GM18502 (cell line): ENCODE results near the gene AKAP13.

Experiments used
- ATAC-seq: cut with Tn5 transposase; IDR thresholded peaks from one replicate; pipeline ENCODE4 v1.9.1; 2021; ENCODE audit warnings: mild to moderate bottlenecking; ENCODE audit not compliant: unreplicated experiment, poor library complexity

Gene AKAP13

GRCh38 chr15:85381850-85382751, 1.7 kb downstream of the AKAP13 start:
- no peak for ATAC-seq

- no peak for ATAC-seq
These were observed 2.5 kb downstream of the AKAP13 start for GRCh38 chr15:85382942-85383341.

- ATAC-seq: no peak
These were observed 3.2 kb downstream of the AKAP13 start for GRCh38 chr15:85383470-85384148.

DNA sequence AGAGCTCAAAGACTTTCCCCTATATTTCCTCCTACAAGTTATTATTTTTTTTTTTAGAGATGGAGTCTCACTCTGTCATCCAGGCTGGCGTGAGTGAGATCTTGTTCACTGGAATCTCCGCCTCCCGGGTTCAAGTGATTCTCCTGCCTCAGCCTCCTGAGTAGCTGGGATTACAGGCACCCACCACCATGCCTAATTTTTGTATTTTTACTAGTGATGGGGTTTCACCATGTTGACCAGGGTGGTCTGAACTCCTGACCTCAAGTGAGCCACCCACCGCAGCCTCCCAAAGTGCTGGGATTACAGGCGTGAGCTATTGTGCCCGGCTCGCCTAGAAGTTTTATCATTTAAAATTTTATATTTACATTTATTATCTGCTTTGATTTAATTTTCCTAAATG, 5.9 kb downstream of the AKAP13 start:
- no peak for ATAC-seq

- no peak for ATAC-seq
These were observed 8.3 kb downstream of the AKAP13 start for GRCh38 chr15:85388566-85389305.

- ATAC-seq: no peak
These were observed 8.9 kb downstream of the AKAP13 start for GRCh38 chr15:85389306-85389650.

DNA sequence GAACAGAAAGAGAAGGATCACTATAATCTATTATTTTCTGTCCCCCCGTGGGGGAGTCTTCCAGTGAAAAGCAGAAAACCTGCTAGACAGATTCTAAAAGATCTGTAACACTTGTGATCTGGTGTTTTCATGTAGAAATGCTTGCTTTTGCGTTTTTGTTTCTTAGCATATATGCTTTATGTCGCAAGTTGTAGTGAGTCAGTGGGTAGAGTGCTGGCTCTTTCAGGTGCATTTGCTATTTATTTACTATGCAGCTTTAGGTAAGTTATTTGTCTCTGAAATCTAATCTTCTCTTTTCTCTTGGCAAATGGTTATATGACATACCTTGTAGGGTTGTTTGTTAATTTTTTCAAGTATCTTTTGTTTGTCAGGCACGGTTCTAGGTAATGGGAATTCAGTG, 9.4 kb downstream of the AKAP13 start:
- no peak for ATAC-seq

DNA sequence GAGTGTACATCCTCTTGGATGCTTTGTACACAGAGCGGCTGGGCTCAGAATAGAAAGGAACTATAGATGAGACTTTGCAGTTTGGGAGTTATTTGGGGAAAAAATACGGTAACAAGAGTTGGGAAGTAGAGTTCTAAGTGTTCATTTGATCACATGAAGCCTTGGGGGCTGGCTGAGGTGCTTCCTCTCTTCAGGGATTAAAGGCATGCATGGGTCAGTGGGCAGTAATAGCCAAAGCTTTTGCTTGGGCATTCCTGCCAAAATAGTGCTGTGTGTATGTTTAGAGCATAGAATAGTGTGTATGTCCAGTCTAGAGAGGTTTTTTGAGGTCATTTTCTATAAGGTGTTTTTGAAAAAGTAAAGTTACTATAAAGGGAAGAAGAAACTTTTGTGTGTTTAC, 12.8 kb downstream of the AKAP13 start:
- no peak for ATAC-seq

DNA sequence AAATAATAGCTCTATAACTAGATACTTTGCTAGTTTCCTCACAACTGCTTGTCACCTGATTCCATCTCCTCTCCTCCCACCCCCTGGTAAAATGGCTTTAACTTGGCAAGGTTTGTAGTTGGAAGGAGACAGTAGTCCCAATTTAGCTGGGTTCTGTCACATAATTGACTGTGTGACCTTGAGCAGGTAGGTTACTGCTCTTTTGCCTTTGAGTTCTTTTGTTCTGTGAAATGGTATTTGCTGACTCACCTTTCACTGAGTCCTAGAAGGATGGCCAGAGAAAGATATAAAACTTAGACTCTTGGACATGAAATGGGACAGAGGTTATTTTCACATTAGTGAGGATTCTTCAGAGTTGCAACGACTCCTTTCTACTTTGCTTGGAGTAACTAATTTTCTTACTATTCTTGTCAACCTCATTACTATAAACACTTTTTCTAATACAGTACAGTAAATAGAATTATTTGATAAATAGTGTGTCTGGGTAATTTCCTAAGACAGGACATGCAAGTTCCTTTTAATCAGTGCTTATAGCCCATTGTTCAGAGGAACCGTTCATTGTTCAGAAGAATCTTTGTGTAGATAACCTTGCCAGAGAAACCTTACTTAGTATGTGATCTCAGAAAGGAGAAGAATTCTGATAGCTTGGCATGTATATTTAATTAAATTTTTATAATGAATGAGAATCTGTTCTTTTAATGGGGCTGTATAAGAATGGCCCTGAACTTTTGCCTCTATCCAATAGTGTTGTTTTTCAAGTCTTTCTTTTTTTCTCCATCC, 14.3 kb downstream of the AKAP13 start:
- ATAC-seq: no peak

DNA sequence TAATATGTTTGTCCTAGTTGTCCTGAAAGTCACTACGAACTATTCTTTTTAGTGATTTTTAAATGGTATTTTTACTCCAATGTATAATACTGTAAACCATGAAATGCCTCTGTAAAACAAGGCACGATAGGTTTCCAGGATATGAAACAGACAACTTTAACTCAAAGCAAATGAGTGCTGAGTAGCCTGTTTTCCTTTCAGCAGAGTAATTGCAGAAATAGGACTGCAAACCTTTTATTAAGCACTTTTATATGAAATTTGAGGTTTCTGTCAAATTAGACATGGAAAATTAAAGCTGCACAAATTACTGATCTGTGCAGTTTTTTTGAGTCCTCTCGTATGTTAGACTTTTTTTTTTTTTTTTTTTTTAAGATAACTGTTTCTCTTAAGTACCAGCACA, 16.2 kb downstream of the AKAP13 start:
- no peak for ATAC-seq

DNA sequence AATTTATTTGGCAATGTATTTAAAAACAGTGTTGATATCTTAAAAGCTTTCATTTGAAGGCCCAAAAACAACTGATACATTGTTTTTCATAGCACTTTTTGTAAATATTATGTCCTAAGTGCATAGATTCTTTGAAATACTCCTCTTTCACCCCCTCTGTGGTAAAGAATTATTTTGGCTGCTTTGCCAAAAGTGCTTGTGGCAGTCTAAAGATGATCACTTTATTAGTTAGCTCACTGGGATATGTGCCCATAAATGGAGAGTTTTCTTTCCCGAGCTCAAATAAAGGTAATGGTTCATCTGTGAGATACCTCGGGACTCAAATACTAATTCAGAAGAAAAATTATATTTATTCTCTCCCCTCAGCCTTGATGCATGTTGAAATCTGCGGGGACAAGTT, 16.7 kb downstream of the AKAP13 start:
- ATAC-seq: no peak

GRCh38 chr15:85397926-85398325, 17.5 kb downstream of the AKAP13 start:
- no peak for ATAC-seq

DNA sequence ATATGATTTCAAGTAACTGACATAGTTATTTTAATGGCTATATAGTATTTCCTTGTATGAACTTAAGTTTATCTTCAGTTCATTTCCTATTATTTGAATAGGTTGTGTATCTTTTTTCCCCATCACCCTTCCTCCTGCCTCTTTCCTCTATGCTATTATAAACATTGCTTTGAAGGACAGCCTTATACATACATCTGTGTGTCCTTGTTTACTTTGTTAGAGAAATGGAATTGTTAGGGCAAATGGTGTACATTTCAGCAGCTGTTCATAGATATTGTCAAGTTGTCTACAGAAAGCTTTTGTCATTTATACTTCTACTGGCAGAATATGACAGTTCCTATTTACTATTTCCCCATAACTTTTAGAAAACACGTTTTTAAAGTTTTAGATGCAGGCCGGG, 18.4 kb downstream of the AKAP13 start:
- ATAC-seq: no peak

DNA sequence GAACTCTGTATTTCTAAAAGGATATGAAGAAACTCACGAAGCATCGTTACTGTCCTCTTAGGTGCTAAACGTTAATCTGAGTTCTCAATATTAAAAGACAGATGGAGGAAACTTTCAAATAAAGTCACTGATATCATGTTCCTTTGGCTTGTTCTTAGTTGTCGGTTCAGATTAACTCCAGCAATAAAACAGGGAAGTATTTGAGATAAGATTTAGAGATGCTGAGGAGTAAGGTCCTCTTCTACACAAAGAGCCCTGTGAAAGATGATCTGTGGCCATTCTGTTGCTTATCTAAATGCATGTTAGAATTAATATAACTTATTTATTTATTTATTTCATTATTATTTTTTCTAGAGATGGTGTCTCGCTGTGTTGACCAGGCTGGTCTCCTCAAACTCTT, 19.2 kb downstream of the AKAP13 start:
- no peak for ATAC-seq

- no peak for ATAC-seq
These were observed 20.2 kb downstream of the AKAP13 start for GRCh38 chr15:85400606-85401005.

- ATAC-seq: peak; percentile 62
These were observed 20.8 kb downstream of the AKAP13 start for GRCh38 chr15:85401108-85401774.

GRCh38 chr15:85402195-85402881, 21.9 kb downstream of the AKAP13 start:
- ATAC-seq: no peak

- ATAC-seq: no peak
These were observed 23.3 kb downstream of the AKAP13 start for GRCh38 chr15:85403745-85404144.

GRCh38 chr15:85404176-85404917, 23.9 kb downstream of the AKAP13 start:
- no peak for ATAC-seq
